Measurements from ENCODE around the gene B3GNT8.
A peak's percentile ranks its signal among the peaks of the same experiment; 100 is the strongest.
"Not testable (repeated sequence)": the region's sequence is repeated elsewhere in the genome, so short reads cannot be mapped to it uniquely, and the experiment has no call there.

The B3GNT8 gene

GRCh38 chr19:41392775-41393174 is 34.4 kb downstream of the B3GNT8 start:
- Histone ChIP-seq H3K27me3 (ENCODE audit: control insufficient read depth, insufficient read depth, low read length, poor library complexity, severe bottlenecking) (no peaks in the 10 kb centered on the region), H3K4me1 (ENCODE audit: control insufficient read depth, insufficient read depth, low read length) (no peaks in the 10 kb centered on the region), H3K27ac (ENCODE audit: insufficient read depth, low read depth, low read length, poor library complexity, severe bottlenecking) (no peak overlapping the region), H3K36me3 (ENCODE audit: control insufficient read depth, insufficient read depth, low read length) (peaks cover 11% of the 10 kb centered on the region), H3K4me3 (ENCODE audit: insufficient read depth, low read depth, low read length) (no peak overlapping the region), H3K9me3 (ENCODE audit: control insufficient read depth, low read length) (no peaks in the 10 kb centered on the region)
- 94% methylated on average over 12 of the region's 12 CpGs for WGBS, 2 experiments

GRCh38 chr19:41391618-41392017 is 35.6 kb downstream of the B3GNT8 start:
- H3K27ac ChIP-seq (ENCODE audit: insufficient read depth, low read depth, low read length, poor library complexity, severe bottlenecking) = no peak overlapping the region
- no peaks in the 10 kb centered on the region for H3K27me3 ChIP-seq (ENCODE audit: control insufficient read depth, insufficient read depth, low read length, poor library complexity, severe bottlenecking)
- WGBS, 2 experiments = 92 to 94% methylated on average over 11 of the region's 11 CpGs
- no peaks in the 10 kb centered on the region for H3K4me1 ChIP-seq (ENCODE audit: control insufficient read depth, insufficient read depth, low read length)
- no peak overlapping the region for H3K4me3 ChIP-seq (ENCODE audit: insufficient read depth, low read depth, low read length)
- H3K36me3 ChIP-seq (ENCODE audit: control insufficient read depth, insufficient read depth, low read length) = peaks cover 11% of the 10 kb centered on the region
- no peaks in the 10 kb centered on the region for H3K9me3 ChIP-seq (ENCODE audit: control insufficient read depth, low read length)

- H3K4me3 ChIP-seq (ENCODE audit: insufficient read depth, low read depth, low read length) = no peak overlapping the region
- H3K27me3 ChIP-seq (ENCODE audit: control insufficient read depth, insufficient read depth, low read length, poor library complexity, severe bottlenecking) = no peaks in the 10 kb centered on the region
- peaks cover 11% of the 10 kb centered on the region for H3K36me3 ChIP-seq (ENCODE audit: control insufficient read depth, insufficient read depth, low read length)
- H3K27ac ChIP-seq (ENCODE audit: insufficient read depth, low read depth, low read length, poor library complexity, severe bottlenecking) = no peak overlapping the region
- no peaks in the 10 kb centered on the region for H3K9me3 ChIP-seq (ENCODE audit: control insufficient read depth, low read length)
- 95% methylated on average over 13 of the region's 13 CpGs for WGBS, 2 experiments
- H3K4me1 ChIP-seq (ENCODE audit: control insufficient read depth, insufficient read depth, low read length) = no peaks in the 10 kb centered on the region
Measured at GRCh38 chr19:41386442-41386841, 40.7 kb downstream of the B3GNT8 start.

GRCh38 chr19:41384351-41384750 is 42.8 kb downstream of the B3GNT8 start:
- Histone ChIP-seq H3K27me3 (ENCODE audit: control insufficient read depth, insufficient read depth, low read length, poor library complexity, severe bottlenecking) (no peaks in the 10 kb centered on the region), H3K4me3 (ENCODE audit: insufficient read depth, low read depth, low read length) (no peak overlapping the region), H3K27ac (ENCODE audit: insufficient read depth, low read depth, low read length, poor library complexity, severe bottlenecking) (no peak overlapping the region), H3K4me1 (ENCODE audit: control insufficient read depth, insufficient read depth, low read length) (no peaks in the 10 kb centered on the region), H3K36me3 (ENCODE audit: control insufficient read depth, insufficient read depth, low read length) (peaks cover under 1% of the 10 kb centered on the region), H3K9me3 (ENCODE audit: control insufficient read depth, low read length) (no peaks in the 10 kb centered on the region)
- WGBS, 2 experiments = 85 to 93% methylated on average over 5 of the region's 5 CpGs

- H3K27me3 ChIP-seq (ENCODE audit: control insufficient read depth, insufficient read depth, low read length, poor library complexity, severe bottlenecking); H3K4me3 ChIP-seq (ENCODE audit: insufficient read depth, low read depth, low read length); H3K27ac ChIP-seq (ENCODE audit: insufficient read depth, low read depth, low read length, poor library complexity, severe bottlenecking); H3K4me1 ChIP-seq (ENCODE audit: control insufficient read depth, insufficient read depth, low read length); H3K9me3 ChIP-seq (ENCODE audit: control insufficient read depth, low read length); H3K36me3 ChIP-seq (ENCODE audit: control insufficient read depth, insufficient read depth, low read length): not testable (repeated sequence)
- WGBS, 2 experiments = 92 to 95% methylated on average over 8 of the region's 8 CpGs
Measured at GRCh38 chr19:41381536-41381935, 45.6 kb downstream of the B3GNT8 start.

GRCh38 chr19:41377977-41378709 is 49.0 kb downstream of the B3GNT8 start:
- Histone ChIP-seq H3K9me3 (ENCODE audit: control insufficient read depth, low read length) (no peaks in the 10 kb centered on the region), H3K27me3 (ENCODE audit: control insufficient read depth, insufficient read depth, low read length, poor library complexity, severe bottlenecking) (no peaks in the 10 kb centered on the region), H3K36me3 (ENCODE audit: control insufficient read depth, insufficient read depth, low read length) (no peaks in the 10 kb centered on the region), H3K4me3 (ENCODE audit: insufficient read depth, low read depth, low read length) (no peak overlapping the region), H3K4me1 (ENCODE audit: control insufficient read depth, insufficient read depth, low read length) (peaks cover 4% of the 10 kb centered on the region), H3K27ac (ENCODE audit: insufficient read depth, low read depth, low read length, poor library complexity, severe bottlenecking) (no peak overlapping the region)
- WGBS, 2 experiments = 46% methylated on average over 9 of the region's 9 CpGs

- Histone ChIP-seq H3K9me3 (ENCODE audit: control insufficient read depth, low read length) (no peaks in the 10 kb centered on the region), H3K36me3 (ENCODE audit: control insufficient read depth, insufficient read depth, low read length) (no peaks in the 10 kb centered on the region), H3K4me3 (ENCODE audit: insufficient read depth, low read depth, low read length) (peak overlapping the region; percentile 56), H3K27me3 (ENCODE audit: control insufficient read depth, insufficient read depth, low read length, poor library complexity, severe bottlenecking) (no peaks in the 10 kb centered on the region), H3K27ac (ENCODE audit: insufficient read depth, low read depth, low read length, poor library complexity, severe bottlenecking) (no peak overlapping the region), H3K4me1 (ENCODE audit: control insufficient read depth, insufficient read depth, low read length) (peaks cover 4% of the 10 kb centered on the region)
- WGBS, 2 experiments = 57 to 65% methylated on average over 8 of the region's 8 CpGs
Measured at GRCh38 chr19:41376998-41377365, 50.2 kb downstream of the B3GNT8 start.

- peaks cover 4% of the 10 kb centered on the region for H3K4me1 ChIP-seq (ENCODE audit: control insufficient read depth, insufficient read depth, low read length)
- WGBS, 2 experiments = 2 to 3% methylated on average over 47 of the region's 47 CpGs
- H3K9me3 ChIP-seq (ENCODE audit: control insufficient read depth, low read length) = no peaks in the 10 kb centered on the region
- H3K27ac ChIP-seq (ENCODE audit: insufficient read depth, low read depth, low read length, poor library complexity, severe bottlenecking) = peak within 1 kb of the TSS; percentile 40
- H3K4me3 ChIP-seq (ENCODE audit: insufficient read depth, low read depth, low read length) = peak within 1 kb of the TSS; percentile 56
- H3K27me3 ChIP-seq (ENCODE audit: control insufficient read depth, insufficient read depth, low read length, poor library complexity, severe bottlenecking) = no peaks in the 10 kb centered on the region
- H3K36me3 ChIP-seq (ENCODE audit: control insufficient read depth, insufficient read depth, low read length) = no peaks in the 10 kb centered on the region
Measured at GRCh38 chr19:41376241-41376997, 50.8 kb downstream of the B3GNT8 start, which contains the start of gene TMEM91. TSS of gene TMEM91 (plus strand) at chr19:41376533. CDS start at chr19:41378310, 1,777 bp downstream.

All from ectodermal cell (in vitro differentiated cells).